Right lobe of liver (tissue), 6 donors: ENCODE results near the gene DHDDS. TPM values are rescaled to one million over a fixed set of nuclear protein-coding genes. Genes with fewer than 3 reads are reported as not detected.
A peak's percentile ranks its signal among the peaks of the same experiment; 100 is the strongest.

Experiments
- ATAC-seq, 4 donors: fragments of 200-7000 bp; cut with Tn5 transposase; one replicate each; pipeline ENCODE4 v1.9.1; 2020; ENCODE audit warnings: mild to moderate bottlenecking in 4 of 4, moderate library complexity in 4 of 4
- DNase-seq, 3 donors: peaks; one replicate each; pipeline ENCODE4 v3.0.0-alpha.2; 2020
- H3K27ac ChIP-seq, 3 donors: fragments of 200-600 bp; one replicate each; pipeline ENCODE4 v1.8.0; 2022
- H3K27me3 ChIP-seq, 2 donors: fragments of 200-600 bp; one replicate each; pipeline ENCODE4 v1.8.0; 2022
- H3K36me3 ChIP-seq, 4 donors: fragments of 200-600 bp; sonication (generic) in 1 of 4; one replicate each; pipeline versions ENCODE4 v1.5.1 to v1.8.0; 2017 to 2022; ENCODE audit warnings: control low read depth in 1 of 4
- H3K4me1 ChIP-seq, 4 donors: fragments of 200-600 bp; sonication (generic) in 1 of 4; one replicate each; pipeline versions ENCODE4 v1.5.1 to v1.8.0; 2017 to 2022; ENCODE audit warnings: control low read depth in 1 of 4
- H3K4me3 ChIP-seq, 3 donors: fragments of 200-600 bp; one replicate each; pipeline ENCODE4 v1.8.0; 2022
- H3K9me3 ChIP-seq, 4 donors: fragments of 200-600 bp; sonication (generic) in 1 of 4; one replicate each; pipeline versions ENCODE4 v1.5.1 to v1.8.0; 2017 to 2022; ENCODE audit warnings: control low read depth in 1 of 4
- POLR2A ChIP-seq: fragments of 450-650 bp; IDR thresholded peaks from one replicate; pipeline ENCODE4 v1.6.1; 2017; ENCODE audit warnings: antibody characterized with exemption, mild to moderate bottlenecking
- WGBS: methylation state at CpG from one replicate; pipeline ENCODE4 v1.1.6; 2018; ENCODE audit warnings: low coverage, low lambda C conversion rate; ENCODE audit not compliant: insufficient coverage; ENCODE audit errors: missing lambda C conversion rate; 5-methylcytosine and 5-hydroxymethylcytosine counted together
- intact Hi-C, 2 donors: fragments of 100-400 bp; cut with DNase I; formaldehyde crosslinking; loops; one replicate each; pipeline versions ENCODE4 v1.11.2 to v1.14.1; 2022
- total RNA-seq, 6 experiments: library from RNA; depleted of rRNA in 2 of 6; stranded (reverse); fragments of >200 nt in 2 of 6; fragmentation: NEBNext Ultra II Directional in 3 of 6; extraction: Animal tissue kit (Norgen Biotek cat#: 25700) in 3 of 6; gene quantifications; one replicate each; pipeline versions ENCODE4 v1.1.0 to v1.2.4, GENCODE V29; 2016 to 2023
- TF ChIP-seq, protein P1 (sequence below), 4 donors: fragments of 200-600 bp in 3 of 4; fragments of 450-650 bp in 1 of 4; IDR thresholded peaks; one replicate each; pipeline versions ENCODE4 v1.5.1 to v1.8.0; 2016 to 2022; ENCODE audit warnings: antibody characterized with exemption in 4 of 4, mild to moderate bottlenecking in 2 of 4
- donor health status: DM: no; HTN: yes; CAD: no.
- donor health status: DM: no; HTN: no; CAD: no.
- donor health status: DM: no; HTN: no; CAD: no.
- donor health status: DM: no; HTN: yes; CAD: no.
- donor health status: DM: no; HTN: yes; CAD: no.

DHDDS gene
- total RNA-seq, 6 experiments from 2014 or later, result 20.0 to 48.6 (median 24.9) TPM

DNA sequence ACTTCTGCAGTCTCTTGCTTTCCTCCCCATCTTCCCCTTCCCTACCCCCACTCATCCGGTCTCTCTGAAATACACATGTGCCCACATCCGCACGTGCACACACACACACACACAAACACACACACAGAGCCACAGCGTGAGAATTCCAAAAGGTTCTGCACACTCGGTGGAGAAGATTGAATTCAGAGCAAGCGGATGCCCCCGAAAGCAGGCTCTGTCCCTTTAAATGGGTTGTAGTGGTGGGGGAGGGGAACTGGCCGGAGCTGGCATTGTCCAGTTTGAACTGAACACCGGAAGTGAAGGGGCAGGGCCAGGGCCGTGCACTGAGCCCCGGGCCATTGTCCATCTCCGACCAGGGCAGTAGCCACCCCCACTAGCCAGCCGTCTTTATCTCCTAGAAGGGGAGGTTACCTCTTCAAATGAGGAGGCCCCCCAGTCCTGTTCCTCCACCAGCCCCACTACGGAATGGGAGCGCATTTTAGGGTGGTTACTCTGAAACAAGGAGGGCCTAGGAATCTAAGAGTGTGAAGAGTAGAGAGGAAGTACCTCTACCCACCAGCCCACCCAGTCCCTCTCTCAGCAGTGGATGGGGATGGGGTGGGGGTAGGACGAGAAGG, 22.8 kb upstream of the DHDDS start:
- no peaks in the 10 kb centered on the region for H3K9me3 ChIP-seq
- under 1% methylated on average over 13 of the region's 16 CpGs for WGBS
- no peak overlapping the region for H3K27ac ChIP-seq
- TF ChIP-seq POLR2A, result no peak
- TF ChIP-seq, protein P1, sequence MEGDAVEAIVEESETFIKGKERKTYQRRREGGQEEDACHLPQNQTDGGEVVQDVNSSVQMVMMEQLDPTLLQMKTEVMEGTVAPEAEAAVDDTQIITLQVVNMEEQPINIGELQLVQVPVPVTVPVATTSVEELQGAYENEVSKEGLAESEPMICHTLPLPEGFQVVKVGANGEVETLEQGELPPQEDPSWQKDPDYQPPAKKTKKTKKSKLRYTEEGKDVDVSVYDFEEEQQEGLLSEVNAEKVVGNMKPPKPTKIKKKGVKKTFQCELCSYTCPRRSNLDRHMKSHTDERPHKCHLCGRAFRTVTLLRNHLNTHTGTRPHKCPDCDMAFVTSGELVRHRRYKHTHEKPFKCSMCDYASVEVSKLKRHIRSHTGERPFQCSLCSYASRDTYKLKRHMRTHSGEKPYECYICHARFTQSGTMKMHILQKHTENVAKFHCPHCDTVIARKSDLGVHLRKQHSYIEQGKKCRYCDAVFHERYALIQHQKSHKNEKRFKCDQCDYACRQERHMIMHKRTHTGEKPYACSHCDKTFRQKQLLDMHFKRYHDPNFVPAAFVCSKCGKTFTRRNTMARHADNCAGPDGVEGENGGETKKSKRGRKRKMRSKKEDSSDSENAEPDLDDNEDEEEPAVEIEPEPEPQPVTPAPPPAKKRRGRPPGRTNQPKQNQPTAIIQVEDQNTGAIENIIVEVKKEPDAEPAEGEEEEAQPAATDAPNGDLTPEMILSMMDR (IDR thresholded peaks at IDR 0.05), result no peak
- H3K27me3 ChIP-seq, result peaks cover 0 to 22% of the 10 kb centered on the region in 2 donors
- H3K4me3 ChIP-seq, result no peak overlapping the region
- DNase-seq, result no peak
- H3K36me3 ChIP-seq, result no peaks in the 10 kb centered on the region
- no peak for ATAC-seq
- intact Hi-C loops, result no loop called here
- H3K4me1 ChIP-seq, result no peaks in the 10 kb centered on the region

DNA sequence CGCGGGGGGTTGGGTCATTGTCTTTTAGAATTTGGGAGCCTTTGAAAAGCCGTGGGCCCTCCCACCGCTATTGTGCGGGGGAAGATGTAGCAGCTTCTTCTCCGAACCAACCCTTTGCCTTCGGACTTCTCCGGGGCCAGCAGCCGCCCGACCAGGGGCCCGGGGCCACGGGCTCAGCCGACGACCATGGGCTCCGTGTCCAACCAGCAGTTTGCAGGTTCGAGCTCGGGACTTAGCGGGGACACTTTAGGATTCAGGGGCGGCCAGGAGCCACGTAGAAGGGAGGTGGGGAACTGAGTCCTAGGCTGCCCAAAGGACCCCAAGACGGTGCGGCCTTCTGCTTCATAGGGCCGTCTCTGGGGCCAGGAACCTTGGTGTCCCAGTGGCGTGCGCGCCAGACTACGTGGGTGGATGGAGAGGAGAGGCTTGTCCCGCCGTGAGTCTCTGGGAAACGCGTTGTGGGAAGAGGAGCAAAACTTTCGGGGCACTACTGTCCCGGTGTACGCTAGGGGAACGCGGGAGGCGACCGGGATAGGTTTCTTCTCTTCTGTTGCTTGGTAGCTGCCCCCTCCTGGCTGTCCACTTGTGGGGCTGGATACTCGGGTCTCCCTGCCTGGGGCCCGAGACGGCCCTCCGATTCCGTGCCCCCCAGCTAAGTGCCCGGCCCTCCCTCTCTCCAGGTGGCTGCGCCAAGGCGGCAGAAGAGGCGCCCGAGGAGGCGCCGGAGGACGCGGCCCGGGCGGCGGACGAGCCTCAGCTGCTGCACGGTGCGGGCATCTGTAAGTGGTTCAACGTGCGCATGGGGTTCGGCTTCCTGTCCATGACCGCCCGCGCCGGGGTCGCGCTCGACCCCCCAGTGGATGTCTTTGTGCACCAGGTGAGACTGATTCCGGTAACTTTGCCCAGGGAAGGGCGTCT, 21.2 kb upstream of the DHDDS start, which contains the start of gene LIN28A:
Gene LIN28A (plus strand): TSS at position 112 of the 918 bp plus-strand sequence. CDS start 75 bp downstream, at position 187.
- peaks cover 0 to 22% of the 10 kb centered on the region in 2 donors for H3K27me3 ChIP-seq

DNA sequence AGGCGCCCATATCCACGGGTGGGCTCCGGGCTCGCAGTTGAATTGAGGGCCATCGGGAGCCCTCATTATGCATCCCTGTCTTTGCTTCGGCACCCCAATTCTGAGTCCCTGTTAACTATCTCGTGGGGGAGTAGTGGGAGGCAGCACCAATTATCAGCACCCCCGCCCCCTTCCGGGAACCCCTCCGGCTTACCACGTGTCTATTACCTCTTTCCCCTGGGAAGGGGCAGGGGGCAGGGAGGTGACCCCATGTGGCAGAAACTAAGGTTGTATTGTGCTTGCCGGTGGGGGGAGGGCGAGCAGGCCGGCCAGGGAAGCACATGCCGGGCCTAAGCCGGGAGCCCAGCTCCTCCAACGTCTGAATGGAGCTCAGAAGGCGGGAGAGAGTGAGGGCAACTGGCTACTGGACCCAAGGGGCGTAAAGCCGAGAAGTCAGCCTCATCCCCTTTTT, 20.5 kb upstream of the DHDDS start:
- ATAC-seq (no peak), DNase-seq (no peak)
- Histone ChIP-seq H3K27ac (no peak overlapping the region), H3K4me1 (no peaks in the 10 kb centered on the region), H3K36me3 (no peaks in the 10 kb centered on the region), H3K27me3 (peaks cover 0 to 22% of the 10 kb centered on the region in 2 donors), H3K4me3 (no peak overlapping the region), H3K9me3 (no peaks in the 10 kb centered on the region)
- 9% methylated on average over 11 of the region's 20 CpGs for WGBS
- TF ChIP-seq, protein P1 (IDR thresholded peaks at IDR 0.05), result no peak
- no peak for TF ChIP-seq POLR2A
- intact Hi-C loops, result no loop called here

More for the DNA sequence above, 21.2 kb upstream of the DHDDS start, which contains the start of gene LIN28A:
- TF ChIP-seq, protein P1 (IDR thresholded peaks at IDR 0.05), result no peak
- TF ChIP-seq POLR2A, result no peak
- H3K9me3 ChIP-seq, result no peaks in the 10 kb centered on the region
- DNase-seq (no peak), ATAC-seq (peak in 1 of 4 donors; percentile 8)
- H3K4me3 ChIP-seq, result no peak within 1 kb of the TSS
- H3K4me1 ChIP-seq, result no peaks in the 10 kb centered on the region
- no peaks in the 10 kb centered on the region for H3K36me3 ChIP-seq
- WGBS, result 4% methylated on average over 40 of the region's 70 CpGs
- intact Hi-C loops, result no loop called here
- no peak within 1 kb of the TSS for H3K27ac ChIP-seq

DNA sequence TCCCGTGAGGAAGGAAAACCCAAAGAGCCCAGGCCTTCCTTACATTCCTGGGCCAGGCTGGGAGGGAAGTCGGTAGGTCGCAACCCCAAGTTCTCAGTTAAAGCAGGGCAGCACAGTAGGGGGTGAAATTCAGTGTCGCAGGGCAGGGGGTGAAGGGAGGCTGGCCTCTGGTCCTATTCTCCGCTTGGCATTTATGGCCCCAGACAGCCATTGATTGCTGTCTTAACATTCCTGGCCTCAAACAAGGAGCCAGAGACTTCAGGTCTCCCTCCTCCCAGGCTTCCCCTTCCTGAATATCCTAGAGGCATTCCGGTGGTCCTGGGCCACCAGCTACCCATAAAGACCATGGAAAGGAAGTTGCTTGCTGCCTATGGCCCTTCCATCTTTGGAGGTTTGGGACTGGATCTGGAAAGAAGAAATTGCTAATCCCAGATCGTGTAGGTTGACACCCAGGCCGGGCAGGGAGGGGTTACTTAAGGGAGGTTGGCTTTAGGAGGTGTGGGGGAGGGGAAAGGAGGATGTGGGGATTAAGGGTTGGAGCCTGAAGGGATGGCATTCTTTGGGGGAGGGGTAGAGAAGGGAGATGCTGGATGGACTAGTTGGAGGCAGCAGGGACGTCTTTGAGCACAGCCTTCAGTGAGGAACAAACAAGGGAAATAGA, 19.8 kb upstream of the DHDDS start:
- Histone ChIP-seq H3K4me3 (no peak overlapping the region), H3K36me3 (no peaks in the 10 kb centered on the region), H3K27ac (no peak overlapping the region), H3K4me1 (no peaks in the 10 kb centered on the region), H3K27me3 (peaks cover 0 to 22% of the 10 kb centered on the region in 2 donors), H3K9me3 (no peaks in the 10 kb centered on the region)
- TF ChIP-seq, protein P1 (IDR thresholded peaks at IDR 0.05), result no peak
- no peak for TF ChIP-seq POLR2A
- ATAC-seq (no peak), DNase-seq (no peak)
- intact Hi-C loops, result no loop called here
- 6% methylated on average over 4 of the region's 9 CpGs for WGBS
